Hypothalamus (tissue), 51 donors: Measurements from ENCODE around the gene F10.
A peak's percentile ranks its signal among the peaks of the same experiment; 100 is the strongest.
"Not testable (repeated sequence)": the region's sequence is repeated elsewhere in the genome, so short reads cannot be mapped to it uniquely, and the experiment has no call there.

Experiments
- DNase-seq, 51 donors: peaks; one replicate each; lab custom pipeline; 2025; lab: John Stamatoyannopoulos, UW

The F10 gene

GRCh38 chr13:113098162-113098732 is 24.4 kb upstream of the F10 start:
- no peak for DNase-seq

- DNase-seq = no peak
These were observed 23.5 kb upstream of the F10 start for GRCh38 chr13:113099142-113099541.

- peak in 5 of 51 donors; percentile 8 to 49 (median 23) for DNase-seq
These were observed 20.3 kb upstream of the F10 start for GRCh38 chr13:113102302-113102701.

GRCh38 chr13:113102727-113103126 is 19.9 kb upstream of the F10 start:
- no peak for DNase-seq

GRCh38 chr13:113103646-113104045 is 19.0 kb upstream of the F10 start:
- DNase-seq = no peak

- DNase-seq = no peak
These were observed 17.3 kb upstream of the F10 start, which contains the start of gene F7 for GRCh38 chr13:113105032-113105920. Gene F7 (plus strand): TSS chr13:113105791. CDS start chr13:113105842, 51 bp downstream.

GRCh38 chr13:113105921-113106452 is 16.6 kb upstream of the F10 start:
- DNase-seq = no peak

- DNase-seq = no peak
These were observed 15.8 kb upstream of the F10 start for GRCh38 chr13:113106711-113107351.

GRCh38 chr13:113108521-113108920 is 14.1 kb upstream of the F10 start:
- not testable (repeated sequence) for DNase-seq

GRCh38 chr13:113109151-113110047 is 13.2 kb upstream of the F10 start:
- no peak for DNase-seq

GRCh38 chr13:113110048-113110851 is 12.3 kb upstream of the F10 start:
- DNase-seq = no peak

GRCh38 chr13:113110852-113111315 is 11.7 kb upstream of the F10 start:
- no peak for DNase-seq

GRCh38 chr13:113111821-113112220 is 10.8 kb upstream of the F10 start:
- not testable (repeated sequence) for DNase-seq

- not testable (repeated sequence) for DNase-seq
These were observed 10.1 kb upstream of the F10 start for GRCh38 chr13:113112475-113112874.

GRCh38 chr13:113112893-113113845 is 9.4 kb upstream of the F10 start:
- DNase-seq = no peak

- DNase-seq = no peak
These were observed 8.7 kb upstream of the F10 start for GRCh38 chr13:113113846-113114271.

- DNase-seq = no peak
These were observed 7.9 kb upstream of the F10 start for GRCh38 chr13:113114511-113115362.
